Measurements from ENCODE around the gene TSEN15. TPM values are rescaled to one million over a fixed set of nuclear protein-coding genes. Genes with fewer than 3 reads are reported as not detected.

The TSEN15 gene
- total RNA-seq (10 to 100 TPM; 11.2 to 12.2 TPM), total RNA-seq (16.2 to 145 (median 46.6) reads per million in 172 experiments)
- 37.8 TPM for polyA plus RNA-seq (2013, experiment 1 of 2)
- polyA plus RNA-seq (2013, experiment 2 of 2): 31.8 TPM

- DNase-seq (peak; percentile 50 to 87 (median 70)), ATAC-seq (ENCODE audit: poor library complexity) (peak; percentile 96)
- peak within 1 kb of the TSS; percentile 33 to 80 for H3K27ac ChIP-seq (ENCODE audit: low read depth in 1 of 2, low read length in 2 of 2)
- POLR2A ChIA-PET: interaction anchor here (0.8 to 2.3 kb wide), 13 partner anchors 8 to 703 kb away, joined by 3 to 24 read pairs (median 3); partner anchors contain the start of genes COLGALT2 and EDEM3
- H3K27me3 ChIP-seq (ENCODE audit: control insufficient read depth in 1 of 2, insufficient read depth in 2 of 2, low read length in 2 of 2): no peaks in the 10 kb centered on the region
- H3K4me3 ChIP-seq (ENCODE audit: low read length): peak within 1 kb of the TSS; percentile 87
- Mint-ChIP-seq H3K4me1 (ENCODE audit: low read depth) (peaks cover 43% of the 10 kb centered on the region), H3K27me3 (peaks cover 15% of the 10 kb centered on the region), H3K4me3 (peak within 1 kb of the TSS; percentile 98), H3K27ac (peak within 1 kb of the TSS; percentile 92), H3K36me3 (ENCODE audit: low read depth) (peaks cover 27% of the 10 kb centered on the region), H3K9me3 (no peaks in the 10 kb centered on the region)
- H3K9me3 ChIP-seq (ENCODE audit: control insufficient read depth in 1 of 2, insufficient read depth in 1 of 2, low read length in 2 of 2): no peaks in the 10 kb centered on the region
- TF ChIP-seq CTCF (IDR thresholded peaks at IDR 0.05): no peak
- intact Hi-C loops (cut with DNase I, micrococcal nuclease): loop anchor here (2.0 to 5.0 kb wide), 4 partner anchors 94 to 579 kb away; partner anchors contain the start of gene SMG7 (in 2 of the 2)
- H3K4me1 ChIP-seq (ENCODE audit: insufficient read depth, low read length): peaks cover 15% of the 10 kb centered on the region
- peaks cover 8% of the 10 kb centered on the region for H3K36me3 ChIP-seq (ENCODE audit: insufficient read depth, low read length)
- CTCF ChIA-PET: interaction anchor here (0.7 to 2.2 kb wide), 3 partner anchors 14 to 366 kb away, joined by 3 to 7 read pairs (median 3); no protein-coding TSS in a partner anchor
These were observed at the start of gene TSEN15 for GRCh38 chr1:184051485-184052193. TSEN15 (plus strand) TSS chr1:184051730; CDS start chr1:184051756, 26 bp downstream.

- H3K4me3 Mint-ChIP-seq: no peak overlapping the region
- no peaks in the 10 kb centered on the region for H3K36me3 Mint-ChIP-seq (ENCODE audit: low read depth)
These were observed 49.5 kb upstream of the TSEN15 start for GRCh38 chr1:184002071-184002470.

GRCh38 chr1:184004935-184005334 lies 46.6 kb upstream of the TSEN15 start:
- ATAC-seq (ENCODE audit: poor library complexity) (no peak), DNase-seq (no peak)
- Mint-ChIP-seq H3K27me3 (peaks cover 4% of the 10 kb centered on the region), H3K9me3 (no peaks in the 10 kb centered on the region), H3K36me3 (ENCODE audit: low read depth) (no peaks in the 10 kb centered on the region), H3K27ac (no peak overlapping the region), H3K4me3 (no peak overlapping the region), H3K4me1 (ENCODE audit: low read depth) (no peaks in the 10 kb centered on the region)
- Histone ChIP-seq H3K36me3 (ENCODE audit: insufficient read depth, low read length) (no peaks in the 10 kb centered on the region), H3K9me3 (ENCODE audit: control insufficient read depth in 1 of 2, insufficient read depth in 1 of 2, low read length in 2 of 2) (no peaks in the 10 kb centered on the region), H3K4me1 (ENCODE audit: insufficient read depth, low read length) (no peaks in the 10 kb centered on the region), H3K27ac (ENCODE audit: low read depth in 1 of 2, low read length in 2 of 2) (no peak overlapping the region), H3K4me3 (ENCODE audit: low read length) (no peak overlapping the region), H3K27me3 (ENCODE audit: control insufficient read depth in 1 of 2, insufficient read depth in 2 of 2, low read length in 2 of 2) (no peaks in the 10 kb centered on the region)
- no peak for TF ChIP-seq CTCF (IDR thresholded peaks at IDR 0.05)
- CTCF ChIA-PET: no interaction called here
- POLR2A ChIA-PET: no interaction called here
- intact Hi-C loops (cut with DNase I, micrococcal nuclease): no loop called here

More at GRCh38 chr1:184002071-184002470, 49.5 kb upstream of the TSEN15 start:
- Histone ChIP-seq H3K27me3 (ENCODE audit: control insufficient read depth in 1 of 2, insufficient read depth in 2 of 2, low read length in 2 of 2) (no peaks in the 10 kb centered on the region), H3K4me1 (ENCODE audit: insufficient read depth, low read length) (no peaks in the 10 kb centered on the region), H3K36me3 (ENCODE audit: insufficient read depth, low read length) (no peaks in the 10 kb centered on the region), H3K27ac (ENCODE audit: low read depth in 1 of 2, low read length in 2 of 2) (no peak overlapping the region), H3K9me3 (ENCODE audit: control insufficient read depth in 1 of 2, insufficient read depth in 1 of 2, low read length in 2 of 2) (no peaks in the 10 kb centered on the region), H3K4me3 (ENCODE audit: low read length) (no peak overlapping the region)
- Mint-ChIP-seq H3K4me1 (ENCODE audit: low read depth) (no peaks in the 10 kb centered on the region), H3K9me3 (no peaks in the 10 kb centered on the region), H3K27ac (no peak overlapping the region), H3K27me3 (peaks cover 4% of the 10 kb centered on the region)
- ATAC-seq (ENCODE audit: poor library complexity): no peak
- TF ChIP-seq CTCF (IDR thresholded peaks at IDR 0.05): no peak
- ChIA-PET POLR2A (no interaction called here), CTCF (no interaction called here)
- DNase-seq: no peak
- intact Hi-C loops (cut with DNase I, micrococcal nuclease): no loop called here

Measured in CD4-positive, alpha-beta T cell (primary cell).